Measurements from ENCODE around the gene GTF2I. TPM values are rescaled to one million over a fixed set of nuclear protein-coding genes. Genes with fewer than 3 reads are reported as not detected.

GTF2I gene
- total and polyA plus RNA-seq, 2 experiments from 2014 or later, result 204 to 219 TPM

DNA sequence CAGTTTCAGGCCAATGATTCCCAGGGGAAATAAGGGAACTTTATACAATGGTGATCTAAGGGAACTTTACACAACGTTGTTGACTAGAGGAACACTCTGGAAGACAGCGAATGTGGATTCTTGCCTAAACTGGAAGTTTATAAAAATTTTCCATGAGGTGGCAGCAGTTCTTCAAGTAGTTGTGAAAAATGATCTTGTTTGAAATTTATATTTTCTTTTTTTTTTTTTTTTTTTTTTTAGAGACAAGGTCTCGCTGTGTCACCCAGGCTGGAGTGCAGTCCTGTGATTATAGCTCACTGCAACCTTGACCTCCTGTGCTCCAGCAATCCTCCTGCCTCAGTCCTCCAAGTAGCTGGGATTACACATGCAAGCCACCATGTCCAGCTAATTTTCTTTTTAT is 32.1 kb upstream of the GTF2I start:
- H3K9me2 ChIP-seq (ENCODE audit: insufficient read depth), result no peaks in the 10 kb centered on the region
- DNase-seq (ENCODE audit: low spot score), result no peak
- Mint-ChIP-seq H3K27me3 (ENCODE audit: insufficient read depth, low read depth, poor library complexity) (peaks cover 1% of the 10 kb centered on the region), H3K4me1 (peaks cover 13% of the 10 kb centered on the region), H3K36me3 (ENCODE audit: low read depth) (no peaks in the 10 kb centered on the region; the same call in 2 of the 3 replicates), H3K27ac (no peak overlapping the region), H3K4me3 (no peak overlapping the region), H3K9me3 (no peaks in the 10 kb centered on the region)
- ATAC-seq, result no peak
- no peaks in the 10 kb centered on the region for H4K20me1 ChIP-seq (replicated peaks; ENCODE audit: insufficient read depth)
- H3K27ac ChIP-seq (ENCODE audit: low read depth), result no peak overlapping the region
- H3K4me2 ChIP-seq, result no peak overlapping the region
- no peaks in the 10 kb centered on the region for H3K79me2 ChIP-seq (replicated peaks; ENCODE audit: insufficient read depth)
- H3F3A ChIP-seq (replicated peaks; ENCODE audit: low read depth), result no peaks in the 10 kb centered on the region
- TF ChIP-seq, protein P1, sequence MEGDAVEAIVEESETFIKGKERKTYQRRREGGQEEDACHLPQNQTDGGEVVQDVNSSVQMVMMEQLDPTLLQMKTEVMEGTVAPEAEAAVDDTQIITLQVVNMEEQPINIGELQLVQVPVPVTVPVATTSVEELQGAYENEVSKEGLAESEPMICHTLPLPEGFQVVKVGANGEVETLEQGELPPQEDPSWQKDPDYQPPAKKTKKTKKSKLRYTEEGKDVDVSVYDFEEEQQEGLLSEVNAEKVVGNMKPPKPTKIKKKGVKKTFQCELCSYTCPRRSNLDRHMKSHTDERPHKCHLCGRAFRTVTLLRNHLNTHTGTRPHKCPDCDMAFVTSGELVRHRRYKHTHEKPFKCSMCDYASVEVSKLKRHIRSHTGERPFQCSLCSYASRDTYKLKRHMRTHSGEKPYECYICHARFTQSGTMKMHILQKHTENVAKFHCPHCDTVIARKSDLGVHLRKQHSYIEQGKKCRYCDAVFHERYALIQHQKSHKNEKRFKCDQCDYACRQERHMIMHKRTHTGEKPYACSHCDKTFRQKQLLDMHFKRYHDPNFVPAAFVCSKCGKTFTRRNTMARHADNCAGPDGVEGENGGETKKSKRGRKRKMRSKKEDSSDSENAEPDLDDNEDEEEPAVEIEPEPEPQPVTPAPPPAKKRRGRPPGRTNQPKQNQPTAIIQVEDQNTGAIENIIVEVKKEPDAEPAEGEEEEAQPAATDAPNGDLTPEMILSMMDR (conservative IDR thresholded peaks at IDR 0.05; ENCODE audit: low read depth in 2 of 2), result peak in 1 of 2 experiments; percentile 18; a peak in 2 of 4 replicates
- no peak for TF ChIP-seq STAT1 (IDR thresholded peaks at IDR 0.05; ENCODE audit: unreplicated experiment)
- H2AFZ ChIP-seq, result no peak overlapping the region
- H3K36me3 ChIP-seq (ENCODE audit: insufficient read depth), result no peaks in the 10 kb centered on the region
- H3K27me3 ChIP-seq (ENCODE audit: insufficient read depth), result no peaks in the 10 kb centered on the region
- no peak overlapping the region for H3K4me3 ChIP-seq
- H3K4me1 ChIP-seq (ENCODE audit: insufficient read depth), result peaks cover 6% of the 10 kb centered on the region

DNA sequence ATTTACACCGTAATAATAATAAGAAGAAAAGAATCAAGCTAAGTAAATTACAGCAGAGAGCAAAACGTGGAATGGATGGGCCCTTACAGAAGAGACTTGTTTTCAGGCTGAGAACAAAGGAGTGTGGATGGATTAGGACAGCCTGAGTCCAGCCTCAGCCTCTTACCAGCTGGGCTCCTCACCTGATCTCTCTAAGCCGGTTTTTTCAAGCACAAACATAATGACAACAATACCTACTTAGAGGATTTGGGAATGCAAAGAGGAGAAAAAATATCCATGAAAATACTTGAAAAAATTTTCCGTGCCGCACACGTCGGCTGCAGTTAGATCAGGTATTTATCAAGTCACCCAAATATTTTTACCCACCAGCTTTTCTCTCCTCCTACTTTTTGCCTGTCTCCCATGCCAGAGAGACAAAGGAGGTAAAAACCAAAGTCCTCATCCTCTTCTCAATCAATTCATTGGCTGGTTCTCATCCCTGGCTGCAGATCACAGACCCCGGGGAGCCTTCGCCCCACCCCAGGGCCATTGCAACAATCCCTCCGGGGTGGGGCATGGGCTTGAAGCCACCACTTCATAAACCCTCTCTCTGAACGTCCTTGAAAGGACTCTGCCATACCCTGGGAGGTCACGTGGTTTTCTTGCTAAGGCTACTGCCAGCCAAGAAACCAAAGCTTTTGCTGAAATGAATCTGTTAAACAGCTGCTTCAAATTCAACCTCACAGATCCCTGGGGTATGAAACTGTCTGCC is 29.7 kb upstream of the GTF2I start:
- Histone ChIP-seq H3K27ac (ENCODE audit: low read depth) (peak overlapping the region; percentile 81), H3F3A (replicated peaks; ENCODE audit: low read depth) (no peaks in the 10 kb centered on the region), H3K4me3 (0 out of 2 replicates have a peak overlapping the region, but pooled peaks have one; percentile 7), H3K27me3 (ENCODE audit: insufficient read depth) (no peaks in the 10 kb centered on the region), H2AFZ (peak overlapping the region; percentile 82), H3K79me2 (replicated peaks; ENCODE audit: insufficient read depth) (no peaks in the 10 kb centered on the region), H3K4me1 (ENCODE audit: insufficient read depth) (peaks cover 6% of the 10 kb centered on the region), H3K36me3 (ENCODE audit: insufficient read depth) (no peaks in the 10 kb centered on the region), H3K4me2 (peak overlapping the region; percentile 23), H3K9me2 (ENCODE audit: insufficient read depth) (no peaks in the 10 kb centered on the region), H4K20me1 (replicated peaks; ENCODE audit: insufficient read depth) (no peaks in the 10 kb centered on the region)
- H3K9me3 Mint-ChIP-seq, result no peaks in the 10 kb centered on the region
- DNase-seq (ENCODE audit: low spot score) (peak; percentile 75), ATAC-seq (peak; percentile 96)
- peak overlapping the region; percentile 72 for H3K27ac Mint-ChIP-seq
- H3K27me3 Mint-ChIP-seq (ENCODE audit: insufficient read depth, low read depth, poor library complexity), result peaks cover 1% of the 10 kb centered on the region
- peaks cover 13% of the 10 kb centered on the region for H3K4me1 Mint-ChIP-seq
- no peaks in the 10 kb centered on the region; the same call in 2 of the 3 replicates for H3K36me3 Mint-ChIP-seq (ENCODE audit: low read depth)
- H3K4me3 Mint-ChIP-seq, result peak overlapping the region; percentile 3; the same call in 1 of the 3 replicates
- TF ChIP-seq ZNF114 (CRISPR knock-in tag; IDR thresholded peaks at IDR 0.05) (no peak), ZNF331 (CRISPR knock-in tag; IDR thresholded peaks at IDR 0.05; ENCODE audit: low read depth) (no peak), NANOG (IDR thresholded peaks at IDR 0.05; ENCODE audit: borderline replicate concordance) (no peak), CREB1 (CRISPR knock-in tag; IDR thresholded peaks at IDR 0.05; ENCODE audit: low read depth) (no peak), POLR2AphosphoS5 (IDR thresholded peaks at IDR 0.05; ENCODE audit: low read depth) (no peak), JUNB (IDR thresholded peaks at IDR 0.05; ENCODE audit: unreplicated experiment) (no peak)
- TF ChIP-seq, protein P2, sequence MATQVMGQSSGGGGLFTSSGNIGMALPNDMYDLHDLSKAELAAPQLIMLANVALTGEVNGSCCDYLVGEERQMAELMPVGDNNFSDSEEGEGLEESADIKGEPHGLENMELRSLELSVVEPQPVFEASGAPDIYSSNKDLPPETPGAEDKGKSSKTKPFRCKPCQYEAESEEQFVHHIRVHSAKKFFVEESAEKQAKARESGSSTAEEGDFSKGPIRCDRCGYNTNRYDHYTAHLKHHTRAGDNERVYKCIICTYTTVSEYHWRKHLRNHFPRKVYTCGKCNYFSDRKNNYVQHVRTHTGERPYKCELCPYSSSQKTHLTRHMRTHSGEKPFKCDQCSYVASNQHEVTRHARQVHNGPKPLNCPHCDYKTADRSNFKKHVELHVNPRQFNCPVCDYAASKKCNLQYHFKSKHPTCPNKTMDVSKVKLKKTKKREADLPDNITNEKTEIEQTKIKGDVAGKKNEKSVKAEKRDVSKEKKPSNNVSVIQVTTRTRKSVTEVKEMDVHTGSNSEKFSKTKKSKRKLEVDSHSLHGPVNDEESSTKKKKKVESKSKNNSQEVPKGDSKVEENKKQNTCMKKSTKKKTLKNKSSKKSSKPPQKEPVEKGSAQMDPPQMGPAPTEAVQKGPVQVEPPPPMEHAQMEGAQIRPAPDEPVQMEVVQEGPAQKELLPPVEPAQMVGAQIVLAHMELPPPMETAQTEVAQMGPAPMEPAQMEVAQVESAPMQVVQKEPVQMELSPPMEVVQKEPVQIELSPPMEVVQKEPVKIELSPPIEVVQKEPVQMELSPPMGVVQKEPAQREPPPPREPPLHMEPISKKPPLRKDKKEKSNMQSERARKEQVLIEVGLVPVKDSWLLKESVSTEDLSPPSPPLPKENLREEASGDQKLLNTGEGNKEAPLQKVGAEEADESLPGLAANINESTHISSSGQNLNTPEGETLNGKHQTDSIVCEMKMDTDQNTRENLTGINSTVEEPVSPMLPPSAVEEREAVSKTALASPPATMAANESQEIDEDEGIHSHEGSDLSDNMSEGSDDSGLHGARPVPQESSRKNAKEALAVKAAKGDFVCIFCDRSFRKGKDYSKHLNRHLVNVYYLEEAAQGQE (IDR thresholded peaks at IDR 0.05; ENCODE audit: unreplicated experiment), result no peak
- TF ChIP-seq, protein P3, sequence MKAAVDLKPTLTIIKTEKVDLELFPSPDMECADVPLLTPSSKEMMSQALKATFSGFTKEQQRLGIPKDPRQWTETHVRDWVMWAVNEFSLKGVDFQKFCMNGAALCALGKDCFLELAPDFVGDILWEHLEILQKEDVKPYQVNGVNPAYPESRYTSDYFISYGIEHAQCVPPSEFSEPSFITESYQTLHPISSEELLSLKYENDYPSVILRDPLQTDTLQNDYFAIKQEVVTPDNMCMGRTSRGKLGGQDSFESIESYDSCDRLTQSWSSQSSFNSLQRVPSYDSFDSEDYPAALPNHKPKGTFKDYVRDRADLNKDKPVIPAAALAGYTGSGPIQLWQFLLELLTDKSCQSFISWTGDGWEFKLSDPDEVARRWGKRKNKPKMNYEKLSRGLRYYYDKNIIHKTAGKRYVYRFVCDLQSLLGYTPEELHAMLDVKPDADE (IDR thresholded peaks at IDR 0.05), result no peak
- TF ChIP-seq, protein P1 (conservative IDR thresholded peaks at IDR 0.05; ENCODE audit: low read depth in 2 of 2), result no peak
